Neuronal stem cell (in vitro differentiated cells): ENCODE data around the gene PAM16.

Source experiments
- DNase-seq: peaks from one replicate; pipeline ENCODE4 v3.0.0-alpha.2; 2013; ENCODE audit warnings: low spot score
- H2AFZ ChIP-seq: one replicate; pipeline ENCODE4 v1.6.1; 2013; ENCODE audit warnings: mild to moderate bottlenecking, low read length, inconsistent platforms
- H2AK5ac ChIP-seq: 2 replicates; pipeline ENCODE4 v1.6.1; 2013; ENCODE audit warnings: low read depth, mild to moderate bottlenecking, inconsistent platforms, low read length, moderate library complexity, mixed read lengths
- H2BK120ac ChIP-seq: 2 replicates; pipeline ENCODE4 v1.6.1; 2013; ENCODE audit warnings: low read depth, mild to moderate bottlenecking, inconsistent platforms, low read length, moderate library complexity, mixed read lengths
- H2BK12ac ChIP-seq: one replicate; pipeline ENCODE4 v1.6.1; 2013; ENCODE audit warnings: low read length, inconsistent platforms
- H2BK15ac ChIP-seq: 2 replicates; pipeline ENCODE4 v1.6.1; 2013; ENCODE audit warnings: mild to moderate bottlenecking, low read length, inconsistent platforms, mixed read lengths
- H2BK5ac ChIP-seq: one replicate; pipeline ENCODE4 v1.6.1; 2013; ENCODE audit warnings: inconsistent platforms, mild to moderate bottlenecking, low read length, moderate library complexity
- H3K14ac ChIP-seq: one replicate; pipeline ENCODE4 v1.6.1; 2013; ENCODE audit warnings: low read length, inconsistent platforms
- H3K18ac ChIP-seq: 2 replicates; pipeline ENCODE4 v1.6.1; 2013; ENCODE audit warnings: low read length, inconsistent platforms
- H3K23ac ChIP-seq: 2 replicates; pipeline ENCODE4 v1.6.1; 2013; ENCODE audit warnings: low read depth, mild to moderate bottlenecking, mixed read lengths, low read length, inconsistent platforms; ENCODE audit not compliant: poor library complexity
- H3K27ac ChIP-seq: replicated peaks from 3 replicates; pipeline ENCODE4 v1.5.1; 2013; ENCODE audit warnings: low read length, inconsistent platforms
- H3K27me3 ChIP-seq, 3 experiments: 2 replicates each; pipeline ENCODE4 v1.6.1; 2013; ENCODE audit warnings: low read length in 3 of 3, mild to moderate bottlenecking in 2 of 3, inconsistent platforms in 1 of 3, low read depth in 1 of 3, mixed read lengths in 1 of 3, moderate library complexity in 1 of 3; ENCODE audit not compliant: control insufficient read depth in 3 of 3, insufficient read depth in 3 of 3
- H3K36me3 ChIP-seq, 2 donors: replicated peaks in 1 of 2; 2 replicates each; pipeline ENCODE4 v1.6.1; 2013; ENCODE audit warnings: low read length in 2 of 2; ENCODE audit not compliant: control insufficient read depth in 2 of 2, insufficient read depth in 2 of 2
- H3K4ac ChIP-seq: 2 replicates; pipeline ENCODE4 v1.6.1; 2013; ENCODE audit warnings: inconsistent platforms, mild to moderate bottlenecking, low read length, moderate library complexity
- H3K4me1 ChIP-seq, 2 donors: 1 replicate in 1 of 2; 2 replicates in 1 of 2; pipeline ENCODE4 v1.6.1; 2013; ENCODE audit warnings: low read length in 2 of 2, low read depth in 1 of 2; ENCODE audit not compliant: control insufficient read depth in 2 of 2, insufficient read depth in 1 of 2
- H3K4me2 ChIP-seq: one replicate; pipeline ENCODE4 v1.6.1; 2013; ENCODE audit warnings: mild to moderate bottlenecking, low read length, inconsistent platforms; ENCODE audit not compliant: insufficient read depth, poor library complexity, severe bottlenecking
- H3K4me3 ChIP-seq, 2 donors: 2 replicates each; pipeline ENCODE4 v1.5.1; 2013; ENCODE audit warnings: low read length in 2 of 2, mild to moderate bottlenecking in 2 of 2, inconsistent platforms in 1 of 2, moderate library complexity in 1 of 2
- H3K79me1 ChIP-seq: one replicate; pipeline ENCODE4 v1.6.1; 2013; ENCODE audit warnings: low read depth, mild to moderate bottlenecking, inconsistent platforms, low read length, moderate library complexity
- H3K9ac ChIP-seq: one replicate; pipeline ENCODE4 v1.6.1; 2013; ENCODE audit warnings: mild to moderate bottlenecking, low read depth, low read length, inconsistent platforms; ENCODE audit not compliant: poor library complexity
- H3K9me3 ChIP-seq, 2 donors: replicated peaks in 1 of 2; 2 replicates each; pipeline versions ENCODE3 to v1.6.1; 2013; ENCODE audit warnings: low read length in 2 of 2, mild to moderate bottlenecking in 2 of 2, inconsistent platforms in 1 of 2, low read depth in 1 of 2, mixed read lengths in 1 of 2, moderate library complexity in 1 of 2; ENCODE audit not compliant: control insufficient read depth in 2 of 2, insufficient read depth in 1 of 2
- H4K8ac ChIP-seq: one replicate; pipeline ENCODE4 v1.6.1; 2013; ENCODE audit warnings: low read depth, mild to moderate bottlenecking, inconsistent platforms, low read length, moderate library complexity
- H4K91ac ChIP-seq: one replicate; pipeline ENCODE4 v1.6.1; 2013; ENCODE audit warnings: low read length, low read depth, mild to moderate bottlenecking, inconsistent platforms; ENCODE audit not compliant: poor library complexity
- WGBS, 2 donors: extraction: QIAGEN DNeasy Blood & Tissue Kit; methylation state at CpG; one replicate each; pipeline ENCODE4 v1.1.7; 2013; ENCODE audit warnings: missing lambda C conversion rate in 2 of 2, mixed read lengths in 1 of 2; ENCODE audit not compliant: insufficient read length in 2 of 2, insufficient replicate concordance in 1 of 2; ENCODE audit errors: extremely low coverage in 2 of 2; 5-methylcytosine and 5-hydroxymethylcytosine counted together

PAM16 gene

DNA sequence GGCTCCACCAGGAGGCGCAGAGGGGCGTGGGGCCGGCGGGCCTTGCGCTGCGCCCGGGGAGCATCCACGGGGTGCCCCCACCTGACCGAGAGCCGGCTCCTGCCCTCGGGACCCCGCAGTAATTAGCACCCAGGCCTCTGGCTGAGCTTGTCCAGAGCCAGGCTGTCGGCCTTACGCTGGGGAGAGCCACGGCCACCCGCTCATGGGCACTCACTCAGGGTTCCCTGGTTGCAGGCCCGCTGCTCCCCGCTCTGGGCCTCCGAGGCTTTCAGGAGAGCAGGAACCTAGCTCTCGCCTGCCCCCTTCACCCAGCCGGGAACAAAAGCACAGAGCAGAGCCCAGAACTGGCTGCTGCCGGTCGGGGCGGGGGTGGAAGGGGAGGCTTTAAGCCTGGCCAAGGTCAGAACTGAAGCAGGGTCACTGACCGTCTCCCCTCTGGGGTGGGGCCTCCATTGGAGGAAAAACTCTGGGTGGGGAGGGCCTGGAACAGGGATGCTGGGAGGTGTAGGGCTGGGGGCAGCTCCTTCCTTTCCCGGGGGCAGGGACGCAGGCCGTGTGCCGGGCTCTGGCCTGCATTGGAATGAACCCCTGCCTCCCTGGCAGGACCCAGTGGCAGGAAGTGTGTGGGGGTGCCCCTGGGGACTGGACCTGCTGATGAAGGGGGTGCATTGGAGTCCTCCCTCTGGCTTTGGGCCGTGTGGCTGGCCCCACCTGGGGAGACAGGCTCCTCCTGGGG is 22.9 kb downstream of the PAM16 start:
- H2BK120ac ChIP-seq, result peak overlapping the region; percentile 96
- H3K9ac ChIP-seq, result peak overlapping the region; percentile 88
- H3K23ac ChIP-seq, result peak overlapping the region; percentile 86
- H2BK15ac ChIP-seq, result peak overlapping the region; percentile 95
- H3K4me2 ChIP-seq, result peak overlapping the region; percentile 80
- peak overlapping the region; percentile 10 for H2AK5ac ChIP-seq
- no peaks in the 10 kb centered on the region for H3K9me3 ChIP-seq
- peak overlapping the region; percentile 49 for H3K27ac ChIP-seq
- H3K4me3 ChIP-seq, result peak overlapping the region; percentile 52 to 79
- H3K4ac ChIP-seq, result no peak overlapping the region
- H3K14ac ChIP-seq, result peak overlapping the region; percentile 99
- peak overlapping the region; percentile 70 for H2BK5ac ChIP-seq
- H3K18ac ChIP-seq, result peak overlapping the region; percentile 99
- peak overlapping the region; percentile 92 for H4K8ac ChIP-seq
- peaks cover 2 to 15% of the 10 kb centered on the region in 2 donors for H3K36me3 ChIP-seq
- no peak overlapping the region for H4K91ac ChIP-seq
- H3K4me1 ChIP-seq, result peaks cover 13 to 31% of the 10 kb centered on the region in 2 donors
- H2AFZ ChIP-seq, result peak overlapping the region; percentile 78
- no peaks in the 10 kb centered on the region for H3K27me3 ChIP-seq
- peak; percentile 75 for DNase-seq
- peak overlapping the region; percentile 94 for H2BK12ac ChIP-seq
- peaks cover 26% of the 10 kb centered on the region for H3K79me1 ChIP-seq
- WGBS, 2 donors, result no CpG with 5 or more reads among the region's 30 CpGs

DNA sequence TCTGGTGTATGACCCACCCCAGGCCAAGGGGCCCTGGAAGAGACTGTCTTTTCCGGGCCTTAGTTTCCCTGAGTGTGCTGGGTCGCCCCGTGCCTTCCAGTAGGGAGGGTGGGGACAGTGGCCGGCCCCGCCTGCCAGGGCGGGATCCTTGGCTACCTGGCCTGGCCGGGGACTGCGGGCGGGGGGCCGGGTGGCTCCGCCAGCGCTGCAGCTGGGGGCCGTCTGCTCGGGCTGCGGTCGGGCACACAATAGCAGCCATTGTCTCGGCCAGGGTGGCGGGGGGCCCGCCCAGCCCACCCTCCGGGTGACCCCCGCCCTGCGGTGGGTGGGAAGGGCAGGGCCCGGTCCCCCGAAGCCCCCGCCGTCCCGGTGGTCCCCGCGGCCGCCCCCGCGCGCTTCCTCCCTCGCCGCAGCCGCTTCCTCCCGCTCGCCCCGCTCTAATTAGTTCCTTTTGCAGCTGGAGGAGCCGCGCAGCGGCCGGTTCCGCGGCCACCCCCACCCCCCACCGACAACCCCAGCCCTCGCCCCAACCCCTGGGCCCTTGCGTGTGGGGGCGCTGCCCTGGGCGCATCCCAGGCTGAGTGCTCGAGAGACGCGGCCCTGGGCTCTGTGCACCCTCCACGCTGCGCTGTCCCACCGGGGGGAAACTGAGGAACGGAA is 23.6 kb downstream of the PAM16 start:
- Histone ChIP-seq H3K9me3 (no peaks in the 10 kb centered on the region), H2BK15ac (peak overlapping the region; percentile 89), H2AFZ (peak overlapping the region; percentile 78), H4K8ac (peak overlapping the region; percentile 92), H3K23ac (peak overlapping the region; percentile 55), H3K27ac (peak overlapping the region; percentile 49), H3K27me3 (no peaks in the 10 kb centered on the region), H3K9ac (peak overlapping the region; percentile 88), H3K36me3 (peaks cover 2 to 8% of the 10 kb centered on the region in 2 donors), H3K4me3 (peak overlapping the region; percentile 52 to 79), H3K4ac (no peak overlapping the region), H3K14ac (peak overlapping the region; percentile 99), H3K4me2 (peak overlapping the region; percentile 80), H3K4me1 (peaks cover 13 to 31% of the 10 kb centered on the region in 2 donors), H2BK12ac (peak overlapping the region; percentile 94), H2BK120ac (peak overlapping the region; percentile 96), H2BK5ac (peak overlapping the region; percentile 53), H3K79me1 (peaks cover 28% of the 10 kb centered on the region), H3K18ac (peak overlapping the region; percentile 99), H2AK5ac (peak overlapping the region; percentile 10), H4K91ac (no peak overlapping the region)
- DNase-seq, result no peak
- no CpG with 5 or more reads among the region's 57 CpGs for WGBS, 2 donors

DNA sequence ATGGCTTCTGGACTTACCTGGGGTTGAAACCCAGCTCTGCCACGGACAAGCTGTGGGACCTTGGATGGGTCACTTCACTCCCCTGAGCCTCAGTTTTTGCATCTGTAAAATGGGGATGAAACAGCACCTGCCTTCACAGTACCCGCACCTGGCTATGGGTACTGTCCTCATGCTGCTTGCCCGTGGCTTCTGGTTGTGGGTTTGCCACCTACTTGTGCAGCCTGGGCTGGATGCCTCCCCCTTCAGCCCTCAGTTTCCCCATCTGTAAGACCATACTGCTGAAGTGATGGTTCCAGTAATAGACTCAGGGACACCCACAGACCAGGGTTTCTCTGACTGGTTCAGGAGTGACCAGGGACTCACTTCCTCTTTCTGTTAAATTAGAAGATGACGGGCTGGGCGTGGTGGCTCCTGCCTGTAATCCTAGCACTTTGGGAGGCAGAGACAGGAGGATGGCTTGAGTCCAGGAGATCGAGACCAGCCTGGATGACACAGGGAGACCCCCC is 25.8 kb downstream of the PAM16 start:
- Histone ChIP-seq H3K9me3 (no peaks in the 10 kb centered on the region), H4K91ac (no peak overlapping the region), H4K8ac (no peak overlapping the region), H2BK12ac (no peak overlapping the region), H2BK120ac (no peak overlapping the region), H3K4me1 (peaks cover 14 to 36% of the 10 kb centered on the region in 2 donors), H2BK5ac (peak overlapping the region; percentile 62), H3K4ac (no peak overlapping the region), H3K4me3 (no peak overlapping the region), H3K36me3 (no peaks in the 10 kb centered on the region), H2AFZ (no peak overlapping the region), H3K79me1 (peaks cover 33% of the 10 kb centered on the region), H3K23ac (no peak overlapping the region), H3K14ac (peak overlapping the region; percentile 31), H3K27me3 (no peaks in the 10 kb centered on the region), H3K9ac (no peak overlapping the region), H3K4me2 (no peak overlapping the region), H3K18ac (no peak overlapping the region), H2AK5ac (peak overlapping the region; percentile 81), H2BK15ac (no peak overlapping the region), H3K27ac (no peak overlapping the region)
- no peak for DNase-seq
- no CpG with 5 or more reads among the region's 6 CpGs for WGBS, 2 donors
